LHCN-M2 (cell line): ENCODE data around the gene ANTXR1. TPM values are rescaled to one million over a fixed set of nuclear protein-coding genes. Genes with fewer than 3 reads are reported as not detected.

ENCODE experiments used
- DNase-seq: peaks from one replicate; pipeline ENCODE4 v3.0.0-alpha.2; 2012; ENCODE audit warnings: low read depth
- total RNA-seq: library from RNA; depleted of rRNA; stranded (reverse); fragments of >200 nt; gene quantifications from 2 replicates; pipeline ENCODE4 v1.2.3, GENCODE V29; 2014

Gene ANTXR1
- total RNA-seq, 1 experiment from 2014 or later, result 209 TPM

DNA sequence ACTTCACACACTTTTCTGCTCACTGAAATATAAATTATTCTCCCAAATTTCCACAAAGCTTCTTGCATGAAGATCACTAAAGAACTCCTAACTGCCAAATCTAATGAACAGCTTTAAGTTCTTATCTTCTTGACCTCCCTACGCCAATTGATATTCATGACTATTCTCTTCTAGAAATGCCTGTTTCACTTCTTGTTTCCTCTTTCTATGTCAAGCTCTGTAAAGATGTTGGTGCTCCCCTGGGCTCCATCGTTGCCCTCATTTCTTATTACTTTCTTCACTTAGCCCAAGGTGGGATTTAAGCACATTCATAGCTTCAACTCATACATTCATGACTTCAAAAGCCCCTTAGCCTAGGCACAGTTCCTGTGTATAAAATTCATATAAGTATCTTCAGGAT lies 9.2 kb upstream of the ANTXR1 start:
- DNase-seq, result no peak

DNA sequence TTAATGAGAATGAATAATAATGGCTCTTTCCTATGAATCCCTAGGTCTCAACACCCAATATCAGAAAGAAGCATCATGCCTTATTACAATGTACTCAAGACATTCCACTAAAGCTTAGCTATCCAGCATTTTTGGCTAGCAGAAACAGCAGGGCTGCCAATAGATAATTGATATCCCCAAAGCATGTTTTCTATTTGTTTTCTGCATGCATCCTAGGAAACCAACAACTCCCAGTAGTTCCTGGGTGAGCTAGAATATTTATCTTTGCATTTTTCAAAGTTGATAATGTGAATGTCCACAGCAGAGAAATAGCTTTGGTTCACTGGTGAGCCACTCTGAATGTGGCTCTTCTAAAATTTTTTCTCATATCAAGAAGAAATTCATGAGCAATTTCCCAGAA lies 5.8 kb upstream of the ANTXR1 start:
- DNase-seq, result no peak

DNA sequence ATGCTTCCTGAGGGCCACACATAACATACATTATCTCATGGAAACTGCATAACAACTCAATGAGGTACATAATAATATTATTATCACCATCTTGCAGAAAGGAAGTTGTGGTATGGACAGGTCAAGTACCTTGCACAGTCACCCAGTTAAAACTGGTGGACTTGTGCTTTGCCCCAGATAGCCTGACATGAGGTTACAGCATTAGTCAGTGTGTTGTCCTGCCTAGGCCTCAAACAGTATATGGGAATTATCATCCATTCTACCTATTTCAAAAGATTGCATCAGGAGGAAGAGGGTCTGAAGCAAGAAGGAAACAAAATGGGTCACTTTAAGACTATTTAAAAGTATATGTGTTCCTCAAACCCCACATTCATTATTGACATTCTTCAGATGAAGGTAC lies 5.4 kb upstream of the ANTXR1 start:
- no peak for DNase-seq

DNA sequence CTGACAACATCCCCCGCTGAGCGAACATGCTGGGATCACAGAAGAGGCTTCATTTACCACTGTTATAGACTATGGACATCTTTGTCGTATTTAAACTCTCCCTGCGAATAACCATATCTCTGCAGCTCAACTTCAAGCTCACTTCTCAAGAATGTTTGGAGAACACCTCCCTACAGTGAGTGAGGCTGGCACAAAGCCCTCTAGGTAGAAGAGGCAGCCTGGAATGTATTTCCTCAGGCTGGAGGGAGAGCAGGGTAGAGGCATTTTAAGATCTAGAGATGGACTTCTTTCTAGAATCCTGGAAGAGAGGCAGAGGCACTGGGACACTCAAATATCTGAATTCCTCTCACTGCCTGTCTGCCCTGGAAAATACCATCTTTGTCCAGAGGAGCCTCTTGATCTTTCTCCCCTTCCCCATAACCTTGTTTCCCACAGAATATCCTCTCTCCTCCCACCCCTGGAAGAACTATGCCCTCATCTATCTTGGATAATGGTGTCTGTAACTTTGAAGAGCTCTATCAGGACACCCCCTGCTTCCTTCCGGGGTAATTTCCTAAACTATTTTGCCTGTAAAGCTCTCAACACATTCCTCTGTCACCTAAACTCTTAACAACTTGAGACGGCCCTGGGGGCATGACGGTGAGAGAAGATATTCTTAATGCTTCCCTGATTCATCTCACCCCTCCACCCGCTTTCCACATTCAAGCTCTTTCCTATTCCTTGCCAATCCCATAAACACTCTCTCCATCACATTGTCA lies 2.4 kb upstream of the ANTXR1 start:
- DNase-seq, result no peak

DNA sequence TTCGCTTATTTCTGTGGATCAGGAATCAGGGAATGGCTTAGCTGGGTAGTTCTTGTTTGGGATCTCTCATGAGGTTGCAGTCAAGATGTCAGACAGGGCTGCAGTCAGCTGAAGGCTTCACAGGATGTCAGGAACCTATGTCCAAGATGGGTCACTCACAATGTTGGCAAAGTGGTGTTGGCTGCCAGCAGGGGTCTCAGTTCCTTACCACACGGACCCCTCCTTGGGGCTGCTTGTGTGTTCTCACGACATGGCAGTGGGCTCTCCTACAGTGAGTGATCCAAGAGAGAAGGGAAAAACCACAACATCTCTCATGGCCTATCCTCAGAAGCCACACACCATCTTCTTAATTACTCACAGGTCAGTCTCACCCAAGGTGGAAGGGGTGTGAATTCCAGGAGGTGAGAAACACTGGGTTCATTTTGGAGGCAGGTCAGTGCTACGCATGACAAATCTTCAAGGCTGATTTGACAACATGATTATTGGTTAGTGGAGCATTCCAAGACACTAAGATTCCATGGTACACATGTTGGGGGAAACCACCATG lies 1.3 kb upstream of the ANTXR1 start:
- no peak for DNase-seq

DNA sequence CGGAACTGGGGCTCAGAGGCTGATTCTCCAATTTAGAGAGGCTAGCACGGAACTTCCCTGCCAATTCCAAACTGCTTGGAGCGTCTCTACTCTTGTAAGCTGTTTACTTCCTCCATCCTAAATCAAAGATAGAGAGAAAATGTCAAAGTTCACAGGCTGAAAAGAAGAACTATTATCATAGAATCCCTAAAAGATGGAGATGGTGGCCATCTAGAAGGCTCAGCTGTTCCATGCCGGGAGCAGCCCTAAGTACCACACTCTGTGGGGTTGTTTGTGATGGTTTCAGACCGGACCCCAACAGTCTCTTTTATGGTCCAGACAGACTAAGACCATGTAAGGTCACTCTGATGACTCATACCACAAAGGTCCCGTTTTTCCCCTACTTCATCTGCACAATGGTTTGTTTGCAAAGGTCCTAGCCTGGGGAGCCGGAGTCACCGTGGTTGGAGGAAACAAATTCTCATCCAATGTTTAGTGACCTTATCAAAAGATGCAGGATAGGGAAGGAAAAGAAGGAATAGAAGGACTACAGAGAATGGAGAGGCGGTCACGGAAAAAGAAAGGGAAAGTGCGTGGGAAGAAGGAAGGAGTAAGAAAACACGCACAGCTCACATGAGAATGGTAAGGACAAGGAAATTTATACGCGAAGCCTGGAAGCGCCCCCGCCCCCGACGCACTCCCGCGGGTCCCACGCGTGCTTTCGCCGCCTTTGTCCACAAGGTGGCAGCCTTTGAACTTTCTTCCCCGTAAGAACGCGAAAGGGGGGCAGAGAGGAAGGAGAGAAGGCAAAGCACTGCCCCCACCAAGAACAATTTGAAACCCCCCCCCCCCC lies 453 bp upstream of the ANTXR1 start:
- no peak for DNase-seq

DNA sequence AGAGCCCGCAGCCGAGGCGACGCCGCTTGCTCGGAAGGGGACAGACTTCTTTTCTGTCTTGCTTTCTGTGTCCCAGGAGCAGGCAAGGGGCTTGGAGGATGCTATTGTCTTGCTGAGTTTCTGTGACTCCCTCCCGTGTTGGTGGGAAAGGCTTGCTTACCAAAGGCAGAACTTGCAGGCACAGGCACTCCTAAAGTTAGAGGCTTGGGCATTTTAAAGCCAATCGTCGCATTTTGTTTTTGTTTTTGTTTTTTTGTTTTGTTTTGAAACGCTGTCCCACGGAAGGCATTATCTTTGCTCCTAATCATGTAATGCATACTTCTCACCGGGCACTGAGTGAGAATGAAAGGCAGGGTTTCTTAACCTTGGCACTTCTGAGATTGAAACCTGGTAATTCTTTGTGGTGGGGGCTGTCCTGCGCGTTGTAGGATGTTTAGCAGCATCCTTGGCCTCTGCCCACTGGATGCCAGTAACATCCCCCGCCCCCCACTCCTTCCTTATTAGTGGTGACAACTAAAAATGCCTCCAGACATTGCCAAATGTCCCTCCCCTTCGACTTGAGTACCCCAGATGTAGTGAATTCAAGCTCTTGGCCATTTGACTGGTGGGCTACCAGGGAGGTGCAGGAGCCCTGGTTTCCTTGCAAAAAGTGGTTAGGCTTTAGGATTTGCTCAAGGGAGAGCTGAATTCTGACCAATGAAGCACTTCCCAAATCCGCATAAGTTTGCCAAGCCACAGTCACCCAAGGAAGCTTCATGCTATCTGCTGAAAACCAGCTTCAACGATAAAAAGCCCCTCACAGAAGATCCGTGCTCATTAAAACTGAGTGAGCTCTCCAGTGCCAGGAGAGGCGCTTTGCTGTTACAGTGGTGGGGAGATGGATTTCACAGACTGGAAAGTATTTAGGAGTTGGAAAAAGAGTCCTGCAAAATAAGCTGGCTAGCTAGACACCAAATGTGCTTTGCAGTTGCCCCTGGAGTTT lies 1.2 kb downstream of the ANTXR1 start:
- DNase-seq, result peak; percentile 67

DNA sequence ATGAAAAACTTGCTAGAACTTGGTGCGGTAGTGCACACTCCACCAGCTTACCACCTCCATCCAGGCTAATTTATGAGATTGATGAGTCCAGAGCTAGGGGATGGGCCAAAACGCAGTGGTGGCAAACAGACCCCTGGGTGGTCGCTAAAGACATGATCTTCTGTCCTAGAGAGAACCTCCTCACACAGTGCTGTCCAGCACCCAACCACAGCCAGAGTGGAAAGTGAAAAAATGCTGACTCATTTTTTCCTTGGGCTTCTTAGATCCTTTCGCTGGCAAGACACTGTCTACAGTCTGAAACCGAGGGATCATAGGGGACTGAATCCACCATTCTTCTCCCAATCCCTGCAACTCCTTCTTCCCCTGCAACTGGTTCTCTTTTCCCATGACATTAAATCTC lies 4.1 kb downstream of the ANTXR1 start:
- peak; percentile 74 for DNase-seq

DNA sequence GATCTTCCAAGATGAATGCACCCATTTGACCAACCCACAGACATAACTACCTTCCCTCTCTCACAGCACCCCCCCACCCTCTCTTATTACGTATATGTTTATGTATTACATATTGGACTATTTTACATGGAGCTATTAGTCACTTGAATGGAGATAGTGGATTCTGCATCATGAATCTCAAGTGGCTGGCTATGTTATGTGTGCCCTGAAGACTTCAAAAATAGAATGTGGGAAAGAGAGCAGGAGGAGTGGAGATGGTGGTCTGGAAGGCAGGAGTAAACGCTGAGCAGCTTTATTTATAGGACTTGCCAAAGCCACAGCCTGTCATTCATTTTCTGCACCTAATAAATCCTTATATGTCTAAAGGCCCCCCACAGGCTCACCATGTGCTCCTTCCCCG lies 4.9 kb downstream of the ANTXR1 start:
- no peak for DNase-seq

DNA sequence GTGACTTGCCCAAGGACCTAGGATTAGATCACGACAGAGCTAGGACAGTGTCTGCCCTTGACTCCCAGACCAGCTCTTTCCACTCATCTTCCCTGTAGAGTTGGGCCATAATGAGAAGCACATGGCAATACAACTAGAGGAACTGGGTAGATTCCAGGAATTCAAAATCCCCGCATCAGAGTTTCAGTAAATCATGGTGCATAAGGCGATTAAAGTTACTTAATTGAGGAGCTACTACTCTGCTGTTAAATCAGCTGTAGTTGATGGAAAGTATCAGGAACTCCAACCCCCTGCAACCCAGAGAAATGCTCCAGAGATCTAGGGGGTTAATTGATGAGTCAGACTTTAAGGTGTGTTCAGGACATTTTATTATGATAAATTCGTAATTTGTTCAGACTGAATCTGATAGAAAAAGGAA lies 5.7 kb downstream of the ANTXR1 start:
- DNase-seq, result no peak

DNA sequence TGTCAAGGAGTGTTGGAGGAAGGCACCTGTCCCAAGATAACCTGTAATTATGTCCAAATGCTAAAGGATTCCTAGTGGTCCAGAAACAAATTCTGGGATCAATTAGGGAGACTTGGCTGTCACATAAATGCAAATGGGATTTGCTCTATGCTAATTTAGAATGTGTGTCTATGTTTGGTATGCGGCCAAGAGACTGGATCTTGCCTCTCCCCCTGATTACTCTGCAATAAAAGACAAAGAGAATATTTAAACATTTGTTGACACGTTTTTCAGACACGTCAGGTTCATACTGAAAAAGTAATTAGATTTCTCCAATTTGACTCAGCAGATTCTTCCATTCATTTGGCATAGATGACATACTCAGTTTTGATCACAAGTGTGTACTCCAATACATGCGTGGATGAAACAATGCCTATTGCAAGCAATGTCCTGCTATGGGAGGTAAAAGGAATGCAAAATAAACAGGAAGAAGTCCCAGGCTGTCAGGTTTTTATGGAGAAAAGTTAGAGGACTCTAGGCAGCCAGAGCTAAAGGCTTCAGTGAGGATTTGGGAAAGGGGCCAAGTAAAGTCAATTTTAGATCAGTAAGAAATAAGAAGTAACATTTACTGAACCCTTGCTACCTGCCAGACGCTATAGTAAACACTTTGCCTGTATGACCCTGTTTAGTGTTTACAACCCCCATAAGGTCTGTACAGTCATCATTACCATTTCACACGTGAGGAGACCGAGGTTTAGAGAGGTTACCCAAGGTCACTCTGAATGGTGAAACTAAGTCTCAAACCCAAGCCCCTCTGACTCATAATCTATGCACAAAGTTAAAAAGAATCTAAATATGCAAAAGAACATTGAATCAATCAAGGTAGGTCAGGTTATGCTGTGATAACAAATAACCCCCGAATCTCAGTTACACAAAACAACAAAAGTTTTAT lies 7.8 kb downstream of the ANTXR1 start:
- no peak for DNase-seq

DNA sequence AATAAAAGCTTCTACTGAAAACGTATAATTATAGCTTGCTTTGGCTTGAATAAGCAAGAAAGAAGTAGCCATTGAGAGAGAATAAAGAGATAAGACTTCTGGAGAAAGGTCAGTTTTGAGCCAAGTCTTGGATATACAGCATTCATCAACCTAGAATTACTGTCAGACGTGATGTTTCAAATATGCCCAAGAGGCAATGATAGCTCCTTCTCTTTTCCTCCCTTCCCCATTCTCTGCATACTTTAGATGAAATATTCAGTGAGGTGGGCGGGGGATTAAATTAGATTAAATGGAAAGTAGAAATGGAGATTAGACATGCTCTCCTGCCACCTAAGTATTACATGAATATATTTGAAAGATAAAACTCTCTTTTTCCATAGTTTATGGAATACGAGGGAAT lies 8.7 kb downstream of the ANTXR1 start:
- DNase-seq, result no peak

DNA sequence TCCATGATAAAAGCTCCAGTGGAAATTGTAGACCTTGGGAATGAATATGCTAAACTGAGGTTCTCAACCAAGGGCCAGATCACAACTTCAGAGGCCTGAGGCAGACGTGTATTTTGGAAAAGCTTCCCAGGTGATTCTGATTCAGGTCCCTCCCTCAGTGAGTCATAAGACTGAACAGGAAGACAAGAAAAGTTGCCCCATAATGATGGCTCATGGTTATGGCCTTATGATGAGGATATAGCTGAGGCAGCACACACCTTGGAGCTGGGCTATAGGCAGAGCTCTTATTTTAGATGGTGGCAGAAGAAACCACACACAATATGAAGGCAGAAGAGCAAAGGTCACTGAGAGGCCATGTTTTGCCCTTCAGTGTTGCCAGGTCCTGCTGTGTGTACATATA lies 9.6 kb downstream of the ANTXR1 start:
- DNase-seq, result no peak

DNA sequence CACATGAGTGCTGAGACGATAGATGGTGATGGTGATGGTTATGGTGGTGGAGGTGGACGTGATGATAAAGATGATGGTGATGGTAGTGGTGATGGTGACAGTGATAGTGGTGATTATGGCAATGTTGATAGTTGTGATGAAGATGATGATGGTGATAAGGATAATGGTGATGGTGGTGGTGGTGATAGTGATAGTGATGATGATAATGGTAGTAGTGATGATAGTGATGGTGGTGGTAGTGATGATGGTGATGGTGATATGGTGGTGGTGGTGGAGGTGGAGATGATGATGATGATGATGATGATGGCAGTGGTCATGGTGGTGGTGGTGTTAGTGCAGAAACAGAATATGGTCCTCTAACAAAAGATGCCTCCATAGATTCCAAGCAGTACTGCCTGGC lies 10.3 kb downstream of the ANTXR1 start:
- DNase-seq, result no peak

DNA sequence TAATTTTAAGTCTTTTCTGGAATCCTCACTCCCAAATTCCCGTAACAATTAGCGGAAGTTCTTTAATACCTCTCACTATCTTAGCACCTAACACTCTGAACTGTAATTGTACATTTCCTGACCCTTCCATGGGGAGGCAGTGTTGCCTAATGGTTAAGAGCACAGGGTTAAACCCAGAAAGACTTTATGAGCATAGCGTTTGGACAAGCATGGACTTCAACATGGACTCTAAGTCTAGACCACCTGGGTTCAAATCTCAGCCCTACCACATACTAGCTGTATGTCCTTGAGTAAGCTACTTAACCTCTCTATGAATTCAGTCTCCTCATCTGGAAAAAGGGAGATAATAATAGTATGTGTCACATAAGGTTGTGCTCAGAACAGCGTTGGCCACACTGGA lies 13.0 kb downstream of the ANTXR1 start:
- peak; percentile 50 for DNase-seq

DNA sequence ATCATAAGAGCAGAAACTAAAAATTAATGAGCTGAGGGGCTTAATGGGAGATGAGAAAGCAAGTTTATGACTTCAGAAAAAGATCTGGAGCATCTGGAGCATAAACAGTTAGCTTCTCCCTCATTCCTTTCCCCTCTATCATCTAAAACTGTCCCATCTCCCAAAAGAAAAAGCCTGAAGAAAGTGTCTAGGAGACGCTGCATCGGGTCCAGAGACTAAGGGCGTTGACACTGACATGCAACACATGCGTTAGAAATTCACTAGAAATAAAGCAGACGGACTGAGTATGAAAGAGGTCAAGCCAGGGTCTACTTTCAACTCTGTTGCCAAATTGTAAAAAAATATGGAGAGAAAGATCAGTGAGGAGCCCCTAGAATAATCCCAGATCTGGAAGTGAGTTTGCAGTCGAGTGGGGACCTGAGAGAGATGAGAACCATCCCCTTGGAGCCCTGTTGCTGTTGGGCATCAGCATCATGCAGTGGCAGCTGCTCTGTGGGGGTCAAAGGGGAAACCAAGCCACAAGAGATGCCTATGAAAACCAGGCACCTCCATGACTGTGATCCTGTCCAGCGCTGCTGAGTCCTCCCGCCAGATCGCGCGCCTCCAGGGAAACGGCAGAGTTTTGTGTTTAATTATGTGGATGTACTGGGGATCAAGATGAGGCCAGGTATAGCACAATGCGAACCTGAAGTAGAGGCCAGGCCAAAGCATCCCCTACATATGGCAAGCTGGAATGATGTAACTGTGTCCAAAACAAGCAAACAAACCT lies 13.9 kb downstream of the ANTXR1 start:
- DNase-seq, result no peak

DNA sequence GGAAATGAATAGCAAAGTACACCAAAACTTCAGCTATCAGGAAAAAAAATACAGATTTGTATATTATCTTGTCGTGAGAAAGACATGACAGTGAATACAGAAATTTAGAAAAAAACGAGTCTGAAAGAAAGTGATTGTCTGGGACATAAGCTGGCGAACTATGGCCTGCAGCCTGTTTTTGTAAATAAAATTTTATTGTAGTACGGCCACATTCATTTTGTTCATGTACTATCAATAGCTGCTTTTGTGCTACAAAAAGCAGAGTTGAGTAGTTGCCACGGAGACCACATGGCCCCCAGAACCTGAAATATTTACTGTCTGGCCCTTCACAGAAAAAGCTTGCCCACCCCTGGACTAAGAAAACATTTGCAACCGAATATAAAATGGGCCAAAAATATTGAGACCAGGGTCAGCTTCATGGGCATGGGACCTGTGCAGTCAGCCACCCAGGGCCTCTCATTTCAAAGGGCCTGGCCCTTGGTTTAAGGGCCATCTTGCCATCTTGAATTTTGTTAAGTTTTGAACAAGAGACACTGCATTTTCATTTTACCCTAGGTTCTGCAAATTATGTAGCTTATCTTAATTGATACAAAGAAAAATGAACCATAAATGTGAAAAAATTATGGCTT lies 17.9 kb downstream of the ANTXR1 start:
- DNase-seq, result no peak

DNA sequence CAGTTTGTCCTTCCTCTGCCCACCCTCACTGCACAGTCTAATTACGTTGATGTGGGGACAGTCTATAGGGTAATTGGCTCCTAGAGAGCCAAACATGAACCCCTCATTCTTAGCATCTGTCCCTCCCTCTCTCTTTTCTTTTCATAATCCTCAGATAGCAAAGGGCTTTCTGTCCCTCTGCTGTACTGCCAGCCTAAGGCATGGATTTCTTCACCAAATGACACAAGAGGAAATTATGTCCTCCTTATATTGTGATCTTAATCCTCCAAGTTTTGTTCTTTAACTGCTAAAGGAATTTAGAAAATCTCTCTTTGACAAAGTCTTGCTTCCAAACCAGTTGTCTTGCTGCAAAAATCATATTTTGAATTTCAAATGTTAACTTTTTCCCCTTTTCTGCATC lies 18.5 kb downstream of the ANTXR1 start:
- DNase-seq, result no peak

DNA sequence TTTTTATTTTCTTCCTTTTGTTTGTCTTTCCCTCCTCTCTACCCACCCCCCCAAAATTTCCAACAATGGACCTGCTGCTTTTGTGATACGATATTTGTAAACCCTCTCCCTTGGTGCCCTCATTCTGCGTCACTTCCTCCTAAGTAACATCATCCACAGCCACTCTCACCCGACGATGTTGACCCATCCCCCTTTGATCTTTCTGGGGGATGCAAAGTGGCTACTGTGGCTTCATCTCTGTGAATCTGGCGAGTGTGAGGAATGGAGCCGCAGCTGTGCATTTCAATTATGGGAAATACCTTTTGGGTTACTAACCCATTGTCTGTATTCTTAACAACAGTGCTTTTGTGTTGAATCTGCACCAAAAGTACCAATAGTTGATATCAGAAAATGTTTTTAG lies 19.4 kb downstream of the ANTXR1 start:
- peak; percentile 97 for DNase-seq
